LNCaP clone FGC (cell line): ENCODE data around the gene B3GNT4.

Experiments
- DNase-seq: peaks from one replicate; pipeline ENCODE4 v3.0.0-alpha.2; 2011; ENCODE audit warnings: low read depth
- H3K4me3 ChIP-seq: 2 replicates; pipeline ENCODE4 v1.5.1; 2011; ENCODE audit warnings: mild to moderate bottlenecking, low read depth, low read length, control low read depth
- TF ChIP-seq, protein P1 (sequence below): IDR thresholded peaks from 2 replicates; pipeline ENCODE4 v1.5.1; 2012; ENCODE audit warnings: mild to moderate bottlenecking; ENCODE audit not compliant: control insufficient read depth, insufficient read depth; ENCODE audit errors: extremely low read depth

B3GNT4 gene

DNA sequence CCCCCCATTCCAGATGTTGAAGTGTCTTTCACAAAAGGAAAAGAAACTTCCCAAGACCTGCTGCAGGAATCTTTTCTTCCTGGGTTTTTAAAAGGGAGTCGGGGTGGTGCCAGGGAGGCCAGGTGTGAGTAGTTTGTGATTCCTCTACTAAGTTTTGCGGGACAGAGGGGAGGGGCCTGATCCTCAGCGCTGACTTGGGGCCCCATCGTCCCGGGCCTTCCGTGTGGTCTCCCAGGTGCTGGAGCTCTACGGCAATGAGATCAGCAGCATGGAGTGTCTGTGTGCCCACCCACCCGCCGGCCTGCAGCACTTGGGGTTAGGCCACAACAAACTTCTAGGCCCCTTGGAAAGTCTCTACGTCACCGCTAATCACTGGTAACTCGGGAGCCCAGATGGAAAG lies 16.0 kb upstream of the B3GNT4 start:
- H3K4me3 ChIP-seq, result no peak overlapping the region
- TF ChIP-seq, protein P1, sequence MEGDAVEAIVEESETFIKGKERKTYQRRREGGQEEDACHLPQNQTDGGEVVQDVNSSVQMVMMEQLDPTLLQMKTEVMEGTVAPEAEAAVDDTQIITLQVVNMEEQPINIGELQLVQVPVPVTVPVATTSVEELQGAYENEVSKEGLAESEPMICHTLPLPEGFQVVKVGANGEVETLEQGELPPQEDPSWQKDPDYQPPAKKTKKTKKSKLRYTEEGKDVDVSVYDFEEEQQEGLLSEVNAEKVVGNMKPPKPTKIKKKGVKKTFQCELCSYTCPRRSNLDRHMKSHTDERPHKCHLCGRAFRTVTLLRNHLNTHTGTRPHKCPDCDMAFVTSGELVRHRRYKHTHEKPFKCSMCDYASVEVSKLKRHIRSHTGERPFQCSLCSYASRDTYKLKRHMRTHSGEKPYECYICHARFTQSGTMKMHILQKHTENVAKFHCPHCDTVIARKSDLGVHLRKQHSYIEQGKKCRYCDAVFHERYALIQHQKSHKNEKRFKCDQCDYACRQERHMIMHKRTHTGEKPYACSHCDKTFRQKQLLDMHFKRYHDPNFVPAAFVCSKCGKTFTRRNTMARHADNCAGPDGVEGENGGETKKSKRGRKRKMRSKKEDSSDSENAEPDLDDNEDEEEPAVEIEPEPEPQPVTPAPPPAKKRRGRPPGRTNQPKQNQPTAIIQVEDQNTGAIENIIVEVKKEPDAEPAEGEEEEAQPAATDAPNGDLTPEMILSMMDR, result no peak

GRCh38 chr12:122189626-122190475 lies 13.7 kb upstream of the B3GNT4 start:
- H3K4me3 ChIP-seq, result no peak overlapping the region
- TF ChIP-seq, protein P1, result no peak
- no peak for DNase-seq

More for the DNA sequence above, 16.0 kb upstream of the B3GNT4 start:
- no peak for DNase-seq

GRCh38 chr12:122190842-122191668 lies 12.5 kb upstream of the B3GNT4 start:
- peak; percentile 35 for DNase-seq
- no peak overlapping the region for H3K4me3 ChIP-seq
- TF ChIP-seq, protein P1, result peak; percentile 96

GRCh38 chr12:122192441-122192840 lies 11.1 kb upstream of the B3GNT4 start:
- DNase-seq, result no peak
- H3K4me3 ChIP-seq, result no peak overlapping the region
- TF ChIP-seq, protein P1, result no peak

GRCh38 chr12:122194804-122195203 lies 8.7 kb upstream of the B3GNT4 start:
- H3K4me3 ChIP-seq, result no peak overlapping the region
- TF ChIP-seq, protein P1, result no peak

GRCh38 chr12:122195405-122195804 lies 8.1 kb upstream of the B3GNT4 start:
- H3K4me3 ChIP-seq, result no peak overlapping the region
- TF ChIP-seq, protein P1, result no peak
- no peak for DNase-seq

More at GRCh38 chr12:122194804-122195203, 8.7 kb upstream of the B3GNT4 start:
- no peak for DNase-seq
